ENCODE measurements around the gene PCDH1.

DNA sequence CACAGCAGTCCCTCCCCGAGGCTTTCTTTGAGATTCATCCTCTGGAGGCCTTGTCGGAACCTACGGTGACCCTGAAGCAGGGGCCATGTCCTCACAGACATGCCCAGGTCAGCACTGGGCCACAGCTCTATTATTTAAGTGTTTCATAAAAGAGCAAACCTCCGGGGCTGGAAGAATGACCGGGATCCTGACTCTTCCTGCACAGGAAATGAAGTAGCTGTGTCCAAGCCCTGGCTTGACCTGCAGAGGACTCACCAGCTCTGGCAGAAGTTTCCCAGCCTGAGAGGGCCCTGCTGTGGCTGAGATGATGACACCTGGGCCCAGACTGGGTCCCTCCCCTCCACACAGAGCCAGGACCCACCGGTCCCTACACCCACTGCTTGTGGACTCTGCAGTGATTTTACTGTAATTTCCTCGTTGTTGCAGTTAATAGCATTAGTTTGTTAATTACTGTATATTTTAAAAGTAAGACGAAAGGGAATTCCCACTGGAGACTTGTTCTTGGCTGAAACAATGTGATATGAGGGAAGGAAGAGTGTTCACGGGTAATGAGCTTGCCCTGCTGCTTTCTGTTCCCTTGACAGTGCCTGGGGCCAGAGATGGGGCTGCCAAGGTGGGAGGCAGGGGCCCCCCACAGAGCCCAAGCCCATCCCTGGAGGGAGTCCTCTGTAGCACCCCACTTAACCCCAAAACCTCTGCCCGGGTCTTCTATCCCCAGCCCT lies 72.2 kb downstream of the PCDH1 start:
- TF ChIP-seq, protein P1, sequence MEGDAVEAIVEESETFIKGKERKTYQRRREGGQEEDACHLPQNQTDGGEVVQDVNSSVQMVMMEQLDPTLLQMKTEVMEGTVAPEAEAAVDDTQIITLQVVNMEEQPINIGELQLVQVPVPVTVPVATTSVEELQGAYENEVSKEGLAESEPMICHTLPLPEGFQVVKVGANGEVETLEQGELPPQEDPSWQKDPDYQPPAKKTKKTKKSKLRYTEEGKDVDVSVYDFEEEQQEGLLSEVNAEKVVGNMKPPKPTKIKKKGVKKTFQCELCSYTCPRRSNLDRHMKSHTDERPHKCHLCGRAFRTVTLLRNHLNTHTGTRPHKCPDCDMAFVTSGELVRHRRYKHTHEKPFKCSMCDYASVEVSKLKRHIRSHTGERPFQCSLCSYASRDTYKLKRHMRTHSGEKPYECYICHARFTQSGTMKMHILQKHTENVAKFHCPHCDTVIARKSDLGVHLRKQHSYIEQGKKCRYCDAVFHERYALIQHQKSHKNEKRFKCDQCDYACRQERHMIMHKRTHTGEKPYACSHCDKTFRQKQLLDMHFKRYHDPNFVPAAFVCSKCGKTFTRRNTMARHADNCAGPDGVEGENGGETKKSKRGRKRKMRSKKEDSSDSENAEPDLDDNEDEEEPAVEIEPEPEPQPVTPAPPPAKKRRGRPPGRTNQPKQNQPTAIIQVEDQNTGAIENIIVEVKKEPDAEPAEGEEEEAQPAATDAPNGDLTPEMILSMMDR (IDR thresholded peaks at IDR 0.05): no peak
- no peak for TF ChIP-seq POLR2A (IDR thresholded peaks at IDR 0.05)
